HCT116 (cell line): Measurements from ENCODE around the gene CPN2. TPM values are rescaled to one million over a fixed set of nuclear protein-coding genes. Genes with fewer than 3 reads are reported as not detected.

Source experiments
- ATAC-seq: fragments of 200-7000 bp; cut with Tn5 transposase; 2 replicates; pipeline ENCODE4 v1.9.1; 2020; ENCODE audit warnings: mild to moderate bottlenecking, moderate library complexity
- BruUV-seq: library from RNA; stranded (reverse); fragments of 400-500 nt; replicated peaks from 2 replicates; lab custom pipeline; 2021; lab: Mats Ljungman, UMichigan
- CTCF ChIA-PET: fragments of 300-600 bp; sonication (Branson Sonifier 250); formaldehyde crosslinking; loops from one replicate; lab custom pipeline; 2021; ENCODE audit warnings: antibody characterized with exemption; lab: Charles Lee
- POLR2A ChIA-PET: fragments of 300-600, 350-600 bp; sonication (Branson Sonifier 250); formaldehyde crosslinking; loops from one replicate; lab custom pipeline; 2021; ENCODE audit warnings: antibody characterized with exemption; lab: Charles Lee
- RAD21 ChIA-PET, 2 experiments: fragments of 300-600 bp; sonication (Branson Sonifier 250); formaldehyde crosslinking; loops; one replicate each; lab custom pipeline; 2023; ENCODE audit warnings: low total read pairs in 2 of 2; ENCODE audit not compliant: uncharacterized antibody in 2 of 2, unreplicated experiment in 2 of 2, low non-redundant PET in 1 of 2; lab: Charles Lee
- DNase-seq: peaks from one replicate; pipeline ENCODE4 v3.0.0-alpha.2; 2010; ENCODE audit warnings: low read depth, low spot score
- H2AFZ ChIP-seq: fragments of 200-600 bp; shearing (Covaris generic), sonication (generic); 2 replicates; pipeline ENCODE4 v1.6.1; 2017; ENCODE audit warnings: low read depth, mixed run types, mixed read lengths, antibody characterized with exemption, low read length; ENCODE audit not compliant: poor library complexity, severe bottlenecking
- H3K27ac ChIP-seq: 2 replicates; pipeline ENCODE4 v1.5.1; 2012; ENCODE audit warnings: low read depth, low read length
- H3K27me3 ChIP-seq: fragments of 200-600 bp; sonication (generic); 2 replicates; pipeline ENCODE4 v1.6.1; 2016; ENCODE audit warnings: mixed run types, low read length, mixed read lengths; ENCODE audit not compliant: insufficient read depth
- H3K36me3 ChIP-seq, 2 experiments: fragments of 200-500 bp in 1 of 2; fragments of 200-600 bp in 1 of 2; sonication (Bioruptor generic) in 1 of 2; sonication (generic) in 1 of 2; 2 replicates each; pipeline versions ENCODE4 v1.5.1 to v1.6.1; 2014 to 2016; ENCODE audit warnings: low read length in 2 of 2, inconsistent platforms in 1 of 2, mixed read lengths in 1 of 2, mixed run types in 1 of 2; ENCODE audit not compliant: insufficient read depth in 2 of 2, control insufficient read depth in 1 of 2
- H3K4me1 ChIP-seq, 2 experiments: fragments of 200-600 bp in 1 of 2; sonication (generic) in 1 of 2; 2 replicates each; pipeline versions ENCODE4 v1.5.1 to v1.6.1; 2012 to 2017; ENCODE audit warnings: low read length in 2 of 2, inconsistent platforms in 1 of 2, mild to moderate bottlenecking in 1 of 2, mixed read lengths in 1 of 2, mixed run types in 1 of 2, moderate library complexity in 1 of 2; ENCODE audit not compliant: insufficient read depth in 2 of 2, control insufficient read depth in 1 of 2
- H3K4me2 ChIP-seq: fragments of 200-600 bp; sonication (generic); 2 replicates; pipeline ENCODE4 v1.6.1; 2017; ENCODE audit warnings: mixed run types, low read length, mixed read lengths
- H3K4me3 ChIP-seq, 2 experiments: fragments of 200-600 bp in 1 of 2; sonication (generic) in 1 of 2; replicated peaks in 1 of 2; 2 replicates each; pipeline ENCODE4 v1.5.1; 2011 to 2016; ENCODE audit warnings: low read length in 2 of 2, control low read depth in 1 of 2, low read depth in 1 of 2, mild to moderate bottlenecking in 1 of 2, mixed read lengths in 1 of 2, mixed run types in 1 of 2
- H3K79me2 ChIP-seq: fragments of 200-600 bp; sonication (generic); 2 replicates; pipeline ENCODE4 v1.6.1; 2017; ENCODE audit warnings: mild to moderate bottlenecking, mixed run types, low read length, moderate library complexity, mixed read lengths; ENCODE audit not compliant: insufficient read depth
- H3K9ac ChIP-seq: fragments of 200-600 bp; sonication (generic); 2 replicates; pipeline ENCODE4 v1.6.1; 2016; ENCODE audit warnings: low read length, mixed read lengths
- H3K9me2 ChIP-seq: fragments of 200-600 bp; sonication (generic), shearing (Covaris generic); 2 replicates; pipeline ENCODE4 v1.6.1; 2017; ENCODE audit warnings: mixed run types, mild to moderate bottlenecking, moderate library complexity; ENCODE audit not compliant: insufficient read depth
- H3K9me3 ChIP-seq, 2 experiments: fragments of 200-500 bp in 1 of 2; fragments of 200-600 bp in 1 of 2; sonication (Bioruptor generic) in 1 of 2; sonication (generic) in 1 of 2; 2 replicates each; pipeline ENCODE4 v1.6.1; 2014 to 2017; ENCODE audit warnings: low read length in 2 of 2, mixed read lengths in 2 of 2, inconsistent platforms in 1 of 2, low read depth in 1 of 2, mild to moderate bottlenecking in 1 of 2, mixed run types in 1 of 2, moderate library complexity in 1 of 2; ENCODE audit not compliant: control insufficient read depth in 1 of 2, insufficient read depth in 1 of 2
- H4K20me1 ChIP-seq: fragments of 200-600 bp; sonication (generic), shearing (Covaris generic); 2 replicates; pipeline ENCODE4 v1.6.1; 2017; ENCODE audit warnings: mixed run types, mild to moderate bottlenecking, moderate library complexity; ENCODE audit not compliant: insufficient read depth
- ATF3 ChIP-seq: IDR thresholded peaks from 2 replicates; pipeline ENCODE4 v1.6.1; 2012
- CBX3 ChIP-seq: IDR thresholded peaks from 2 replicates; pipeline ENCODE4 v1.6.1; 2012; ENCODE audit warnings: low read depth
- CTCF ChIP-seq, 3 experiments: fragments of 200-600 bp in 1 of 3; sonication (generic) in 1 of 3; IDR thresholded peaks in 2 of 3; conservative IDR thresholded peaks in 1 of 3; 2 replicates each; pipeline ENCODE4 v1.5.1; 2012 to 2017; ENCODE audit warnings: low read depth in 2 of 3, low read length in 2 of 3, antibody characterized with exemption in 1 of 3, borderline replicate concordance in 1 of 3, control low read depth in 1 of 3, mild to moderate bottlenecking in 1 of 3, mixed read lengths in 1 of 3, mixed run types in 1 of 3, moderate library complexity in 1 of 3; ENCODE audit not compliant: insufficient read depth in 1 of 3
- EGR1 ChIP-seq: IDR thresholded peaks from 2 replicates; pipeline ENCODE4 v1.6.1; 2012; ENCODE audit warnings: low read depth
- ELF1 ChIP-seq: IDR thresholded peaks from 2 replicates; pipeline ENCODE4 v1.6.1; 2012; ENCODE audit warnings: low read depth, borderline replicate concordance
- EZH2 ChIP-seq: fragments of 200-600 bp; sonication (generic); IDR thresholded peaks from 2 replicates; pipeline ENCODE4 v1.6.1; 2017; ENCODE audit warnings: antibody characterized with exemption, mixed run types
- EZH2phosphoT487 ChIP-seq: fragments of 200-600 bp; IDR thresholded peaks from 2 replicates; pipeline ENCODE4 v1.6.1; 2018; ENCODE audit warnings: antibody characterized with exemption, borderline replicate concordance
- FOSL1 ChIP-seq: IDR thresholded peaks from 2 replicates; pipeline ENCODE4 v1.6.1; 2012; ENCODE audit warnings: low read depth
- JUND ChIP-seq: IDR thresholded peaks from 2 replicates; pipeline ENCODE4 v1.6.1; 2012
- POLR2A ChIP-seq: IDR thresholded peaks from 2 replicates; pipeline ENCODE4 v1.7.0; 2011; ENCODE audit warnings: borderline replicate concordance; ENCODE audit not compliant: insufficient read depth, insufficient read length; ENCODE audit errors: extremely low read depth
- POLR2AphosphoS5 ChIP-seq: IDR thresholded peaks from 2 replicates; pipeline ENCODE4 v1.6.1; 2011; ENCODE audit warnings: mild to moderate bottlenecking, low read depth, low read length, moderate library complexity
- RAD21 ChIP-seq: IDR thresholded peaks from 2 replicates; pipeline ENCODE4 v1.6.1; 2012; ENCODE audit warnings: low read depth, mild to moderate bottlenecking
- REST ChIP-seq: IDR thresholded peaks from 2 replicates; pipeline ENCODE4 v1.6.1; 2012; ENCODE audit warnings: low read depth
- SIN3A ChIP-seq: IDR thresholded peaks from 2 replicates; pipeline ENCODE4 v1.6.1; 2012; ENCODE audit warnings: low read depth
- SP1 ChIP-seq: IDR thresholded peaks from 2 replicates; pipeline ENCODE4 v1.6.1; 2012; ENCODE audit warnings: low read depth
- TCF7L2 ChIP-seq: IDR thresholded peaks from 2 replicates; pipeline ENCODE4 v1.7.0; 2011; ENCODE audit warnings: borderline replicate concordance, inconsistent platforms; ENCODE audit not compliant: insufficient read depth, insufficient read length; ENCODE audit errors: extremely low read depth
- ZBTB33 ChIP-seq: IDR thresholded peaks from 2 replicates; pipeline ENCODE4 v1.6.1; 2011; ENCODE audit warnings: mild to moderate bottlenecking, low read length, moderate library complexity; ENCODE audit not compliant: insufficient replicate concordance; ENCODE audit errors: extremely low read depth
- ZFX ChIP-seq: fragments of 450-650 bp; IDR thresholded peaks from 2 replicates; pipeline ENCODE4 v1.6.1; 2017
- ZNF274 ChIP-seq: fragments of 200-500 bp; sonication (Bioruptor generic); IDR thresholded peaks from 2 replicates; pipeline ENCODE4 v1.6.1; 2014; ENCODE audit warnings: mild to moderate bottlenecking, low read depth, low read length, inconsistent platforms
- intact Hi-C: fragments of 100-400 bp; cut with micrococcal nuclease; formaldehyde crosslinking; loops from 2 replicates; pipeline ENCODE4 v1.10.0; 2022
- total RNA-seq: library from RNA; stranded (reverse); gene quantifications from one replicate; pipeline ENCODE4 v1.2.1, GENCODE V29; 2021; ENCODE audit not compliant: unreplicated experiment

Gene CPN2
- total RNA-seq, 1 experiment from 2014 or later: not detected

- ATAC-seq (no peak), DNase-seq (no peak)
- no peak overlapping the region for H2AFZ ChIP-seq
- no TSS peak for BruUV-seq
- H3K9ac ChIP-seq: no peak overlapping the region
- peaks cover 33 to 43% of the 10 kb centered on the region in 2 experiments for H3K4me1 ChIP-seq
- H3K27ac ChIP-seq: no peak overlapping the region
- no peaks in the 10 kb centered on the region for H4K20me1 ChIP-seq
- H3K9me3 ChIP-seq: no peaks in the 10 kb centered on the region
- no peaks in the 10 kb centered on the region for H3K9me2 ChIP-seq
- CTCF ChIA-PET: no interaction called here
- no peak overlapping the region for H3K4me2 ChIP-seq
- H3K4me3 ChIP-seq: no peak overlapping the region
- intact Hi-C loops: no loop called here
- no peaks in the 10 kb centered on the region for H3K27me3 ChIP-seq
- TF ChIP-seq ELF1 (no peak), SP1 (no peak), RAD21 (no peak), ZBTB33 (no peak), CTCF (IDR thresholded peaks at IDR 0.05 in 2 of 3, conservative IDR thresholded peaks at IDR 0.05 in 1 of 3; ENCODE audit: borderline replicate concordance in 1 of 3, insufficient read depth in 1 of 3, low read depth in 2 of 3, low read length in 2 of 3) (no peak), ATF3 (no peak), JUND (no peak), EZH2 (no peak), EZH2phosphoT487 (no peak), FOSL1 (no peak), EGR1 (no peak), CBX3 (no peak), POLR2A (no peak), REST (no peak), SIN3A (no peak), ZNF274 (no peak), POLR2AphosphoS5 (no peak), ZFX (no peak), TCF7L2 (no peak)
- no peaks in the 10 kb centered on the region for H3K79me2 ChIP-seq
- POLR2A ChIA-PET: interaction anchor here (1.4 kb wide), 1 partner anchor 165 kb away, joined by 3 read pairs; the partner anchor contains the start of gene HES1
- H3K36me3 ChIP-seq: no peaks in the 10 kb centered on the region
- RAD21 ChIA-PET: no interaction called here
These were observed 50.2 kb downstream of the CPN2 start for GRCh38 chr3:194300936-194301335.
